Retinal pigment epithelial cell (primary cell): ENCODE results near the gene KCNJ13.
A peak's percentile ranks its signal among the peaks of the same experiment; 100 is the strongest.

Experiments
- DNase-seq: peaks from one replicate; pipeline ENCODE4 v3.0.0-alpha.2; 2010; ENCODE audit warnings: low read depth
- H3K4me3 ChIP-seq: 2 replicates; pipeline ENCODE4 v1.5.1; 2011; ENCODE audit warnings: mild to moderate bottlenecking, low read length, control low read depth, moderate library complexity
- CTCF ChIP-seq: conservative IDR thresholded peaks from 2 replicates; pipeline ENCODE4 v1.5.1; 2011; ENCODE audit warnings: low read depth, low read length, control low read depth, inconsistent platforms

KCNJ13 gene

DNA sequence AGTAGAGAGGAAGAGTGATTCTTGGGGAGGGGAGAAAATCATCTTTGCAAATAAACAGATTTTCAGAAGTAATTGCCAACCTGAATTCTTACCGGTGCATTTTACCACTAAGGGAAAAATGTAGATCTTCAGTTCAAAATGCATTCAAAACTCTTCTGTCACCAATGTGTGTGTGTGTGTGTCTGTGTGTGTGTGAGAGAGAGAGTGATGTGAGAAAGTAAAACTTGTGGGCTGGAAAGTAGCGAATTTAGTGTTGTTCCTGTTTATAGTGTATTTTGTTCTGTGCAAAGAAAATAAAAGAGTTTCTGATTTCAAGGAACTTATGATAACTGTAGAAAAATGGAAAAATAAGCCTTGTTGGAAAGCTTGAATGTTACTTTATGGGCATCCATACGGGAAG is 27.0 kb downstream of the KCNJ13 start:
- H3K4me3 ChIP-seq = no peak overlapping the region
- TF ChIP-seq CTCF = no peak
- no peak for DNase-seq

DNA sequence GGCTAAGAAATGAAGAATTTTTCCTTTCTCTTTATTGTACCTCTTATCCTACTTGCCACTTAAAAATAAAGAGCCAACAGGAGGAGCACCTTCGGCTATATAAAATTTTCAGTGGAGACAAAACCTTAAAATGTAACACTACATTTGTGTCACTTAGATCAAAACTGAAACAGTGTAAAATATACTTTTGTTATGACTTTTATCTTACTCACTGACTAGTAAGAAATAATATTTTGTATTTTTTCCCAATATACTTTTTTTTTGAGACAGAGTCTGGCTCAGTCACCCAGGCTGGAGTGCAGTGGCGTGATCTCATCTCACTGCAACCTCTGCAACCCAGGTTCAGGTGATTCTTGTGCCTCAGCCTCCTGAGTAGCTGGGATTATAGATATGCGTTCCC is 28.3 kb downstream of the KCNJ13 start:
- DNase-seq = no peak
- H3K4me3 ChIP-seq = no peak overlapping the region
- TF ChIP-seq CTCF = no peak

GRCh38 chr2:232744963-232745362 is 31.4 kb downstream of the KCNJ13 start:
- DNase-seq = no peak

DNA sequence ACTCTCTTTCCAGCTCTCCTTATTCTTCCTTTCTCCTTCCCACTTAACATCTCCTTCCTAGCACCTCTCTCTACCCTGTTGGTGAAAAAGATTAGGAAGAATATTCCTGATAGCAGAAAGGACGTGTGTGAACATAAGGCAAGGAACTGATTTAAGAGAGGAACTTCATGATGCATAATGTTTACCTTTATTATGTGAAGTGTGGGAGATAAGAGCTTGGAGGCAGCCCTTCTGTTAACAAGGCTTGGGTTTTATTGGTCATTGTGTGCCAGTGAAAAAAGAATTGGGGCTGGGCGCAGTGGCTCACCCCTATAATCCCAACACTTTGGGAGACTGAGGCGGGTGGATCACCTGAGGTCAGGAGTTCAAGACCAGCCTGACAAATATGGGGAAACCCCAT is 34.4 kb downstream of the KCNJ13 start:
- DNase-seq = no peak
- no peak overlapping the region for H3K4me3 ChIP-seq
- TF ChIP-seq CTCF = no peak

More at GRCh38 chr2:232744963-232745362, 31.4 kb downstream of the KCNJ13 start:
- no peak overlapping the region for H3K4me3 ChIP-seq
- TF ChIP-seq CTCF = no peak

DNA sequence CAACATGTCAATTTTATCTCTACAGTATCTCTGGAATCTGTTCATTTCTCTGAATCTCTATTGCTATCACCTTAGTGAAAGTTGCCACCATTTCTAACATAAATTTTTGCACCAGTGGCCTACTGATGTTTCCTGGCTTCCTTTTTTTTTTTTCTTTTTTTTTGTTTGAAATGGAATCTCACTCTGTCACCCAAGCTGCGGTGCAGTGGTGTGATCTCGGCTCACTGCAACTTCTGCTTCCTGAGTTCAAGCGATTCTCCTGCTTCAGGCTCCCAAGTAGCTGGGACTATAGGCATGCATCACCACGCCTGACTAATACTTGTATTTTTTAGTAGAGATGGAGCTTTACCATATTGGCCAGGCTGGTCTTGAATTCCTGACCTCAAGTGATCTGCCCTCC is 35.1 kb downstream of the KCNJ13 start:
- no peak for TF ChIP-seq CTCF
- DNase-seq = no peak
- no peak overlapping the region for H3K4me3 ChIP-seq

GRCh38 chr2:232731470-232731869 is 44.9 kb downstream of the KCNJ13 start:
- DNase-seq = peak; percentile 8
- TF ChIP-seq CTCF = no peak
- no peak overlapping the region for H3K4me3 ChIP-seq

DNA sequence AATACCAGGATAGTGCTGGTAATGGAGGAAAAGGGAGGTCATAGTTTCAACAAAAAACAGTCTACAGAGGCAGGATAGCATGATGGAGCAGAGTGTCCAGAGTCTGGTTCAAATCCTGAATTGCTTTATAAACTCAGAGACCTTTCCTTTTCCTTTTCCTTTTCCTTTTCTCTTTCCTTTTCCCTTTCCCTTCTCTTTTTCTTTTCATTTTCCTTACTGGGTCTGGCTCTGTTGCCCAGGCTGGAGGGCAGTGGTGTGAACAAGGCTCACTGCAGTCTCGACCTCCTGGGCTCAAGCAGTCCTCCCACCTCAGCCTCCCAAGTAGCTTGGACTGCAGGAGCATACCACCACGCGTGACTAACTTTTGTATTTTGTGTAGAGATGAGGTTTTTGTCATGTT is 47.6 kb downstream of the KCNJ13 start:
- no peak overlapping the region for H3K4me3 ChIP-seq
- no peak for TF ChIP-seq CTCF
- DNase-seq = no peak
